Measurements from ENCODE around the gene ITGA5.

DNA sequence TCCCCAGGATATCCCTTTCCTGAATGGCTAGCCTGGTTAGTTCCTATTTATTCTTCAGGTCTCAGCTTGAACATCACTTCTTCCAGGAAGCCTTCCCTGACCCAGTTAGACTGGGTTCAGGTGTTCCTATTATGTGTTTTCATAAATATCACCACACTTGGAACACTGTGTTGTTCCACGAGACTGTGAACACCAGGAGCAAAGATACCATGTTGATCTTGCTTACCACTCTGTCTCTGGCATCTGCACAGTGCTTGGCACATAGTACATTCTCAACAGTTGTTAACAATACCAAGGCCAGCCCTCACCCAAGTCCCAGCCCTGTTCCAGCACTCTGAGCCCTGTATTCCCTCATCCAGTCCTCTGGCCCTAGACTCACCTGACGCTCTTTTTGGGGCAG, 20.8 kb downstream of the ITGA5 start:
- TF ChIP-seq EZH2phosphoT487 (IDR thresholded peaks at IDR 0.05; ENCODE audit: borderline replicate concordance, low read length): no peak
- no peak for TF ChIP-seq CTCF (IDR thresholded peaks at IDR 0.05; ENCODE audit: low read depth, low read length, poor library complexity, severe bottlenecking)
